DMS 273 (cell line): ENCODE measurements around the gene EPN1.

Experiments
- DNase-seq: peaks from one replicate; lab custom pipeline; 2025; ENCODE audit not compliant: unreplicated experiment; lab: John Stamatoyannopoulos, UW

EPN1 gene

DNA sequence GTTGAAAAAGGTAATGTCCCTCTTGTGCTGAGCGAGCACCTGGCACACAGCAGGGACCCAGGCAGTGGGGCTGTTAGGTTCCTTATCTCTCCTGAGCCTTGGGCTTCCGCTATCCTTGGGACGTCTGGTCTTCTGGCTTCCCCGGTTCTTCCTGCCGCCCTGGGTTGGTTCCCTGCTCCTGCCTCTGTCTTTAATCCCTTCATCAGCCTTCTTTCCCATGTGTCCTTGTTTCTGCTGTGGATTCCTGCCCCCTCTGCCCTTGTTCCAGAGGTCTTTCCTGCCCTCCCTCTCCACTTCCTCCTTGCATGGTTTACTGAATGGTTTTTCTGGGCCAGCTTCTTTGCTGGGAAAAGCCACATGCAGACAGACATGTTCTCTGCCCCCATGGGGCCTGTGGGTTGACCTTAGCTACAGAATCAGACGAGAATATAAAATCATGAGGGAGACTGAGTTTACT lies 2.6 kb downstream of the EPN1 start:
- DNase-seq = no peak

DNA sequence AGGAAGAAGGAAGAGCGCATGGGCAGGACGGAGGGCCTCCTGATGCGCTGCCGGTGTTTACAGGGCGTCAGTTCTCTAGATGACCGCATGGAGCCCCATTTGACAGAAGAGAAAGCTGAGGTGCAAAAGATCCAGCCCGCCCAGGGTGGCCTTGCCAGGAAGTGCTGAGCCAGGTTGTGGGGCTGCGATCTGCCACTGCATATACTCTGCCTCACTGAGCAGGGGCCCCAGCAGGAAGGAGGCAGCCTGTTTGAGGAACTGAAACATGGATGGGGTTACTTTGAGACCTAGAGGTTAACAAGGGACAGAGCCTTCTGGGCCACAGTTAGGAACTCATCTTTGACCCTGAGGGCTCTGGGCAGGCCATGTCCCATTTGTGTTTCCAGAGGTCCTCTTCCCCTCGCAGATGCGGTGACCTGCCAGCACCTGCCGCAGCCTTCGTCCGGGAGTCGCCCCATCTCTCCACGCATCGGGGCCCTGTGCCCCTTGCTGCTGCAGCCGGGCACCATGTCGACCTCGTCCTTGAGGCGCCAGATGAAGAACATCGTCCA lies 3.2 kb downstream of the EPN1 start:
- DNase-seq = no peak

DNA sequence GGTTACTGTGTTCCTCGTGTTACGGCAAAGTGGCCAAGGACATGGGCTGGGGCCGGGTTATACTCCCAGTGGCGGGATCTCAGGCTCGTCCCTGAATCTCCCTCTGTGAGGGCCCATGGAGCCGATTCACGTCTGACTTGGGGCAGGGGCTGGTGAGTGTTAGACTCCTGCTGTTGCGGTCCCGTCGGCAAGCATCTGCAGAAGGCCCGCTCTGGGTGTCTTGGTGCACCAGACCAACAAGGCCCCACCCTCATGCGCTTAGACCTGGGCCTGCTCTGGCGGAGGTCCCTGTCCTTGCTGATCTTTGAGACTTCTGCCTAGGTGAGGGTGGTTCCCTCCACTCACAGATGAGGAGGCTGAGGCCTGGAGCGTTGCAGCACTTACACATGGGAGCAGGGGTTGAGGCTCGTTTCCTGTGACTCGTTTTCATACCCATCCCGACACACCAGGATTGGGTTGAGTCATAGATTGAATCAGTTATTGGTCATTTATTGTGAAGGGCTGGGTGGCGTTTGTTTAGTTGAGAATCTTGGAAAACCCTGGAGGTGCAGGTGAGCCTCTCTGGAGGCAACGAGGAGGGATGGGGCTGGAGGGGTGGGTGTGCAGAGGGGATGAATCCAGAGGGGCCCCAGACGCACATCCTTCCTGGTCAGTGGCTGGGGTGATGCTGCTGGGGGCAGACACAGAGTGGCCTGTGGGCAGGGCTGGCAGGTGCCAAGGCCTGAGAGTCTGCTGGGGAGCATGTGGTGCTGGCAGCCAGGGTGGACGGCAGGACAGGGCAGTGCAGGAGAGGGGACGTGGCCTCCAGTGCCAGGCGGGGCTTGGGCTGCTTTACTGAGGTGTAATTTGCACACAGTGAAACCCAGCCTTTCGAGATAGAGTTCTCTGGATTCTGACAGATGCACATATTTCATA lies 4.6 kb downstream of the EPN1 start:
- no peak for DNase-seq

DNA sequence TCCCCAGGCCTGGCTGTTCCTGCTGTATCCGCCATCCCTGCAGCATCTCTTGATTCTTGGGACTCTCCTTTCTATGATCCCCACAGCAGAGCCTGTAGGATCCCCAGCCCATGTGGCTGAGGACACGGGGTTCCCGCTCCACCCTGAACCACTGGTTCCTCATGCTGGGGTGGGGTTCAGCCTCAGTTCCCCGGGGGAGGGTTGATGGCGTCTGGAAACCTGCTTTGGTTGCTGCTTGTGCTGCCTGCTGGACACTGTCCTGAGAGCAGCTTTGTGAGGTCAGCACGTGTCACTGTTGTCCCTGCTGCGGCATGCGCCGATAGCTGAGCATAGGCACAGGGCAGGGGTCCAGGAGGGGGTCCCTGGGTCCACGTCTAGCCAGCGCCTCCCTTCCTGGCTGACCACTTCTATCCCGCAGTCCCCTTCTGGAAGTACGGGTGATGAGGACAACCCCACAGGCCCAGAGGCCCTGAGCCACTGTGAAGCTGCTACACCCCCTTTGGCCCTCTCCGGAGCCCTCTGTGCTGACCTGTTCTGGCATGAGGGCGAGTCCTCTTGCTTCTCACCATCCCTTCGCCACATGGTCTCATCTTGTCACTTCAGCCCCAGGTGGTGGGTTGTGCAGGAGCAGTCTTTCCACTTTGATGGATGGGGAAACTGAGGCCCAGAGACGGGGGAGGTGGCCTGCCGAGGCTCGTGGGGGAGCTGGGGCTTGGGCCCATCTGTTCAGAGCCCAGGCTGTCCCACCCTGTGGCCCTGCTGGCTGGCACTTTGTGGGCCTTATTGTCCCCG lies 5.5 kb downstream of the EPN1 start:
- no peak for DNase-seq

DNA sequence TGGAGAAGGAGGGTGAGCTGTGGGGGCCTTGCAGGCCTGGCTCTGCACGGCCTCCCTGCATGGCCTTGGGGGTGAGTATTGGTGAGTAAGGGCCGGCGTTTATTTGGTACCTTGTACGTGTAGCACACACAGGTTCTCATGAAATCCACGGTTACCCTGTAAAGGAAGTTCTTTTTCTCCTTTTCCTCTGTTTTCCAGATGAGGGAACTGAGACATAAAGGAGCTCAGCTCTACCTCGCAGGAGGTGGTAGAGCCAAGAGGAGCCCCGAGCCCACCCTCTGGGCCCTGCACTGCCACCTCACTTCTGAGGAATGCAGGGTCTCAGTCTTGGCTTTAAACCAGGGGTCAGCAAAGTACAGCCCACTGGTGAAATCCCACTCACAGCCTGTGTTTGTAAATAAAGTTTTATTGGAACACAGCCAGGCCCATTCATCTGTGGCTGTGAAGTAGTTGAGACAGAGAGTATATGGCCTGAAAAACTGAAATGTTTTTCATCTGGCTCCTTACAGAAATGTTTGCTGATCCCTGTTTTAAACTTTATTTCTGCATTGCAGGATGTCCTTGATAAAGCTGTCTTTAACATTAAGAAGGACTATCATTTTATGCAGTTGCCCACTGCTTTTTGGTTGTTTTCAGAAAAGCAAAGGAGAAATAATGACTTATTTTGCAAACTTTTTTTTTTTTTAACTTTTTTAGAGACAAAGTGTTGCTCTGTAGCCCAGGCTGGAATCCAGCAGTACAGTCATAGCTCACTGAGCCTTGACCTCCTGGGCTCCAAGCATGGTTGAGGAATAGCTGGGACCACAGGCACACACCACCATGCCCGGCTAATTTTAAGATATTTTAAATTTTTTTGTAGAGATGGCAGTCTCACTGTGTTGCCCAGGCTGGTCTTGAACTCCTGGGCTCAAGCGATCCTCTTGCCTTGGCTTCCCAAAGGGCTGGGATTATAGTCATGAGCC lies 6.4 kb downstream of the EPN1 start:
- DNase-seq = no peak

DNA sequence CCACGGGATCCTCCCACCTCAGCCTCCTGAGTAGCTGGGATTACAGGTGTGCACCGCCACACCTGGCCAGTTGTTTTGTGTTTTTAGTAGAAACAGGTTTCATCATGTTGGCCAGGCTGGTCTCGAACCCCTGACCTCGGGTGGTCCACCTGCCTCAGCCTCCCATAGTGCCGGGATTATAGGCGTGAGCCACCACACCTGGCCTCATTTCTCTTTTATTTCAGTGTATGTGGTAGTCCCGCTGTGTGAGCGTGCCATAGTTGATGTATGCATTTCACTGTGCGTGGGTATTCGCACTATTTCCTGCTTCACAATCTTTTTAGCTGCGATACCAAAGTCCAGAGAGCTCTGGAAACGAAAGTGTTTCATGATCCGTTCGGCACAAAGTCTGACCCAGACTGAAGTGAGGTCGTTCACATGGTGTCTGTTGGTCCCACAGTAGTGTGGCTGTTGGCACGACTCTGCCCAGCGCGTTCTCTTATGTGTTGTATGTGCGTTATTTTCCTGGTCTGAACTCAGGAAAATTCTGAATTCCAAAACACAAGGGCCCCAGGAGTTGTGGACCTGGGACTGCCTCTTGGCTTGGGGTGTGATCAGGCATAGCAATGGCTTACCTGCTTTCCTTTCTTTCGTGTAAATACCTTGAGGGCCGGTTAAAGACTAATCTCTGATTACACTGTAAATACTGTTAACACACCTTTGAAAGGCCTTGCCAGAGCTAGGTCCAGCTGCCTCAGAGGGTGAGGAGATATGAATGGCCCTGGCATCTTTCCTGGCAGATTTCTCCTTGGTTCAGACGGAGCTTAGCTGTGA lies 8.6 kb downstream of the EPN1 start:
- DNase-seq = no peak

DNA sequence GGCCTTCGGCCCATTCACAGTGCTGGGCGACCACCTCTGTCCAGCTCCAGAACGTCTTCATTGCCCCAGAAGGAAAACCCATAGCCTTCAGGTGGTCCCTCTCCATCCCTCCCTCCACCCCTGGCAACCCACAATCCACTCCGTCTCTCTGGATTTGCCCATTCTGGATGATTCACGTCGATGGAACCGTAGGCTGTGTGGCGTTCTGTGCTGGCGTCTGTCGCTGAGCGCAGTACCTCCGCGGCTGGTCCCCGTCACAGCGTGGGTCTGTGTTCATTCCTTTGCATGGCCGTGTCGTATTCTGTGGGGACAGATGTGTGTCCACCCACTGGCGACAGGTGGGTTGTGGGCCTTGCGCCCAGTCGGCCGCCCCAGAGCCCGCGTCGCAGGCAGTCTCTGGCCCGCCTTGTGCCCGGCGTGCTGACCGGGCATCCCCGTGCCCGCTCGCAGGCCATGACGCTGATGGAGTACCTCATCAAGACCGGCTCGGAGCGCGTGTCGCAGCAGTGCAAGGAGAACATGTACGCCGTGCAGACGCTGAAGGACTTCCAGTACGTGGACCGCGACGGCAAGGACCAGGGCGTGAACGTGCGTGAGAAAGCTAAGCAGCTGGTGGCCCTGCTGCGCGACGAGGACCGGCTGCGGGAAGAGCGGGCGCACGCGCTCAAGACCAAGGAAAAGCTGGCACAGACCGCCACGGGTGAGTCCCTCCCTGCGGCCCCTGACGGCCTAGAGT lies 10.1 kb downstream of the EPN1 start:
- DNase-seq = no peak

DNA sequence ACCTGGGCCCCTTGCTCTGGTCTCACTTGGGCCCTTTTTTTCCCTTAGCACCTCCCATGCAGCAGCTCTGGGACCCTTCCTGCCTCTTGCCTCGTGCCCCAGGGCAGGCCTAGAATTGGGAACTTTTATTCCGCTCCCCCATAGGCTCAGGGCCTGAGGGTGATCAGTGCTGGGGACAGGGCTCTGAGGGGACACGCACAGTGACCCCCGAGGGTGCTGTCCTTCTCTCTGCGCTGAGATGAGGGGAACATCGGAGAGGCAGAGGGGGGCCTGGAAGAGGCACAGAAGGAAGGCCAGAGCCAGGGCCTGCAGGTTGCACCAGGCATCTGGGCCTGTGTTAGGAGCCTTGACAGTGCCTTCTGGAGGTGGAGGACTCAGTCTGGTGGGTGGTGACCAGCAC lies 10.8 kb downstream of the EPN1 start:
- no peak for DNase-seq

DNA sequence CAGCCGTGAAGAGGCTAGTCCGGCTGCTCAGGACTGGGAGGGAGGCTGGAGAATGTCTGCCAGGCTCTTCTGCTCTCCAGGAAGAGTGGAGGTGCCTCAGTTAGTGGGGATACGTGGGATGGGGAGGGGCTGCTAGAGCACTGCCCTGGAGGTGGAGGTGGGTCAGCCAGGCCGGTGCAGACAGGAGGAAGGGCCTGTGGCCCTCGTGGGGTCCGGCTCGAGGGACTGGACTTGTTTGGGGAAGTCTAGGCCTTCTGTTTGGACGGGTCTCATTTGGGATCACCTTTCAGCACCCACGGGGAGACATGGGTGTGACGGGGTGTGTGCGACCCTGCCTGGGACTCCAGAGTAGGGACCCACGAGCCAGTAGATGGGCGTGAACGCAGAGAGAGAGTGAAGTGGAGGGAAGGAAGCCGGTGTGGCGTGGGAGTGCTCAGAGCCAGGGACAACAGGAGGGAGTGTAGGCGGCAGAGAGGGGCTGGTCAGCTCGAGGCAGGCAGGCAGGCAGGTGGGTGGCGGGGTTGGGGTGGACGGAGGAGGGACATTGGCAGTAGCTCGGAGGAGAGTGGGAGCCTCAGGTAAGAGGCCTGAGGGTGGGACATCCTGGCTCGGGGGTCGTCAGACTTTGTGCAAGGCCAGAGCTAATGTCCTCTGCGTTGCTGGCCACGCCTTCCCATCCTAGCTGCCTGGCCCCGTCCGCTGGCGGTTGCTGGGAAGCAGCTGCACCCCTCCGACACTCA lies 11.5 kb downstream of the EPN1 start:
- no peak for DNase-seq

DNA sequence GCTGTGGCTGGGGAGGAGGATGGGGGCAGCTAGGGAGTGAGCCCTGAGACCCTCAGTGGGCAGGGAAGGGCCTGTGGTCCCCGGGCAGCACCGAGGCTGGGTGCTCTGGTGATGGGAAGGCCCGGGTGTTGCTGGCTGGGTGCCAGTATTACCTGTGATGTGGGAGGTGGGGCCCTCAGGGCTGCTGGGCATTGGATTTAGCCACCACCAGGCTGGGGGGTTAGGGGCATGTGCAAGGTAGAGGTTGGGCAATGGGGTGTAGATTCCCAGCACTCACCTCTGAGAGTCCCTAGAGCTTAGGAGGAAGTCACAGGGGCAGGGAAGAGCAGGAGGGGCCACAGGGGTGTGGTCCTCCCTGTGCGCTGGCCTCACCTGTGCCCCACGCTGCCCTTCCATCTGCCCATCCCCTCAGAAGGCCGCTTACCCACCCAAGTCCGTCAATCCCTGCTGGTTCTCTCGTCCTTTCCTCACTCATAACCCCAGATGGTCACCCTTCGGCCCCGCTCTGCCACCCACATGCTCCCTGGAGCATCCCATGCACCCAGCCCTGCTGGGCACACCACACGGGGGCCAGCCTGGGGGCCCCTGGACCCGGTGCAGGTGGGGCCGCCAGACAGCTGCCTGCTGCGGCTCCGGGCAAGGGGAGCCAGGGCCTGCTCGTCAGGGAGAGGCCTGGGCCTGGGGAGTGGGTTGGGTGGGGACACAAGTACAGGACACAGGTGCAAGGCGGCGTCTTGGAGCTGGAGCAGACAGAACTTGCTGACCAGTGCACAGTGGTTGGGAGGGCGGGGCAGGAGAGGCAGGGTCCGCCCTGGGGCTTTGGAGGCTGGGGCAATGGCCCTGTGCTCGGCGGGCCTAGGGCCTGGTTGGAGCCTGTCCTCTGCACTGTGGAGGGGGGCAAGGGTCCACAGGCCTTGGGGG lies 12.5 kb downstream of the EPN1 start:
- DNase-seq = no peak

DNA sequence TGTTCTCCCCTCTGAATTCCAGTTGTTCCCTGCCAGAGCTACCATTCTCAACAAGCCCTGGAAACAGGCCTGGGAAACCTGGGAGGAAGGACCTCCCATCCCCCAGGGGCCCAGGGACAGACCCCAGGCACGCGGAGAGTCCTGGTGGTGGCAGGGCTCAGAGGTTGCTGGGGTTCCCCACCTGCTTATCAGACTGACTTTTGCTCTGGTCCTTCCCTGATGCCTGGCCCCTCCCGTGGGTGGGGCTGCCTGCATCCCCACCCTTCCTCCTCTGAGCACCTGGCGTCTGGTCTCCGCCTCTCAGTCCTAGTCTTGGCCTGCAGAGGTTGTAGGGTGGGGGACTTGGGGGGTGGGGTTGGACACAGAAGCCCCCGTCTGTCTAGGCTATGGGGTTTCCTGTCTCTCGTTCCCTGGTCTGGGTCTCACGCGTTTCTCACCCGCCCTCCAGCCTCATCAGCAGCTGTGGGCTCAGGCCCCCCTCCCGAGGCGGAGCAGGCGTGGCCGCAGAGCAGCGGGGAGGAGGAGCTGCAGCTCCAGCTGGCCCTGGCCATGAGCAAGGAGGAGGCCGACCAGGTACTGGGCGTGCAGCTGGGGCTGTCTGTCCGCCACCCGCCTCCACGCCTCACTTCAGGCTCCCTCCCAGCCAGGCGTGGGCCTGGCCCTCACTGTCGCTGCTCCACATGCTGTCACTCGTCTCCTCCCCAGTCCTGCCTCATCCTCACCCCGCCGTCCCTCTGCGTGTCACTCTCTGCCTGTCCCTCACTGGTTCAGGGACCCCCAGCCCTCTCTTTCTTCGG lies 13.6 kb downstream of the EPN1 start:
- peak; percentile 23 for DNase-seq

DNA sequence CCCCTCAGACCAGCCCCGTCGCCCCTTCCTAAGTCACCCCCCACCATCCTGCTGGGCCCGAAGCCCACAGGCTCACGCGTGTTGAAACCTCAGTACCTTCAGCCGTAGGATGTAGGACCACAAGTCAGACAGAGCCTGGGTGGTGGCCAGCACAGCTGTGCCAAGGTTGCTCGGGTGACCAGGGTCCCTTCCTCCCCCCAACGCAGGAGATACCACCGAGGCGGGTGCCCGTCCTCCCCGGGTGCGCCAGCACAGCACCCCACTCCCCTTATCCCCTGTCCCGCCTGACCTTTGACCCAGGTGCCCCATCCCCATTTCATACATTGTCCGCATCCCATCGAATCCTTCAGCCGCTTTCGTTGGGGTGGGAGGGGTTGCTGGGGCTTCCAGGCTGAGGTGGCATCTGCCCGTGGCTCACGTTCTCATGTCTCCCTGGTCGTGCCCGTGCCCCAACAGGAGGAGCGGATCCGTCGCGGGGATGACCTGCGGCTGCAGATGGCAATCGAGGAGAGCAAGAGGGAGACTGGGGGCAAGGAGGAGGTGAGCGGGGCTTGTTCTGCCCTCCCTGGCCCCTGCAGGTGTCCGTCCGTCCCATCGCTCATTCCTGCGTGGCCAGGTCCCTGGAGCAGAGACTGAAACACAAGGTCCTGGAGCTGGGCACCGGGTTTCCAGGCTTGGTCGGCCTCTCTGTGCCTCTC lies 14.5 kb downstream of the EPN1 start:
- DNase-seq = no peak

DNA sequence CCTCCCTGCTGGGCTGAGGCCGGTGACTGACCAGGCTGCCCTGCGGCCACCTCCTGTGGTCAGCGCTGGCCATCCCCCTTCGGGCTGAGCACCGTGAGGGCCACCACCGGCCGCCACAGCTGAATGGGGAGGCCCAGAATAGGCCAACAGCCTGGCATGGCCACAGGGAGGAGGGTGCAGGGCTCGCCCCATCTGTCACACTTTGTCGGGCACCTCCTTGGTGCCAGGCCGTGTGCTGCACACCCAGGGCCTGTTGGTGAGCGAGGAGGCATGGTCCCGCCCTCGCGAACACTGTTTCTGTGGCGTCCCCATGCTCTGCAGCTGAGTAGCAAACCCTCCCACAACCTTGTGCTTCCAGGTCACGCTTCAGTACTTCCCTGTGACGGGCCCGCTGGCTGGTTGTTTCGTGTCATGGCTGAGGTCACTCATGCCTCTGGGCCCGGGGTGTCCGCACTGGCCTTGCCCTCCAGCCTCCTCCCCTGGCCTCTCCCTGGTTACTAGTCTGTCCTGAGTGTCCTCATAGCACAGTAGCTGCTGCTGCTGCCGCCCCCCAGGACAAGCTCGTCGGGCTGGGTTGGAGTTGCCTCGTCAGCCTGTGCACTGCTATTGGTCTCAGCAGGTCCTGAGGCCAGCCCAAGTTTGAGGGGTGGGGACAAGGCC lies 15.2 kb downstream of the EPN1 start:
- DNase-seq = no peak

DNA sequence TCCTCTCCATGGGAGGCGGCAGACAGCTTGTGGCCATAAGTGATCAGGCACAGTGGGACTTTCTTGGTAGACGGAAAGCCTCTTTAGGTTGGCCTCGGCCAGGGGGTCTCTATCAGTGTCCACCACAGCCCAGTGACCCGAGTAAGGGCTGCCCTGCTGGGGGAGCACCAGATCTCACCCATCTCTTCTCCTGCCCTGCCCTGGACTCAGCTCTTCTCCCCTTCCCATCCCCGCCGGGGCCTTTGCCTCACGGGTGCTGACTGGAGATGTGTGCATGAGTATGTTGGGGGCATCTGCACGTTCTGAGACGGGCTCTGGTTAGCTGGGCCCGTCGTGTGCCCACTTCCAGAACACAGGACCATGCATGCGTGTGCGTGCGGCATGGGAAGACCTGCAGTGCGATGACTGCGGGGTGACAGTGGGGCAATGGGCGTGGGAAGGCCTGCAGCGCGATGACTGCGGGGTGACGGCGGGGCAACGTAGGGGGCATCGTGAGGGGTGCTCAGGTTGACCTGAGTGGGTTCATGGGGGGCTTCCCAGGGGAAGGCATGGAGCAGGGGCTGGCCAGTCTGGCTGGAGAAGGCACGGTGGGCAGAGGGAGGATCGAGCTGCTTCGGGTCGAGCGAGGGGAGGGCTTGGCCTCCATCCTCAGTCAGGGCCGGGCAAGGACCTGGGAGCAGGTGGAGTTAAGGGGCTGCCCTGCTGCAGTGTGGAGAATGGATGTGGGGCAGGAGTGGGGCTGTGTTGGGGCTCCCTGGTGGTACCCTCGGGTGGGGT lies 15.9 kb downstream of the EPN1 start:
- DNase-seq = no peak
